GM13977 (cell line): Measurements from ENCODE around the gene SMCO3.
A peak's percentile ranks its signal among the peaks of the same experiment; 100 is the strongest.

Source experiments
- DNase-seq: peaks from one replicate; pipeline ENCODE4 v3.0.0; 2012; ENCODE audit warnings: low spot score
- CTCF ChIP-seq: IDR thresholded peaks from 2 replicates; pipeline ENCODE4 v1.5.1; 2012; ENCODE audit warnings: mild to moderate bottlenecking, control low read depth; ENCODE audit not compliant: insufficient read depth; ENCODE audit errors: extremely low read depth, missing control alignments
- in situ Hi-C: fragments of 300-500 bp; cut with MboI; formaldehyde crosslinking; loops from one replicate; pipeline ENCODE4 v1.12.0; 2022; ENCODE audit warnings: low sequenced_read_pairs, low pct_unique_long_range_greater_than_20kb, mixed read lengths, inconsistent platforms; ENCODE audit not compliant: unreplicated experiment

The SMCO3 gene

GRCh38 chr12:14780859-14781258 is 33.1 kb downstream of the SMCO3 start:
- no peak for TF ChIP-seq CTCF
- no peak for DNase-seq
- in situ Hi-C loops, result no loop called here

GRCh38 chr12:14779834-14780233 is 34.1 kb downstream of the SMCO3 start:
- in situ Hi-C loops, result no loop called here
- no peak for TF ChIP-seq CTCF
- DNase-seq, result no peak

GRCh38 chr12:14777271-14777670 is 36.7 kb downstream of the SMCO3 start:
- no peak for TF ChIP-seq CTCF
- DNase-seq, result no peak
- in situ Hi-C loops, result no loop called here

GRCh38 chr12:14776236-14776961 is 37.6 kb downstream of the SMCO3 start:
- in situ Hi-C loops, result no loop called here
- no peak for DNase-seq
- TF ChIP-seq CTCF, result peak; percentile 35

- TF ChIP-seq CTCF, result no peak
- no peak for DNase-seq
- in situ Hi-C loops, result no loop called here
Measured at GRCh38 chr12:14775636-14775980, 38.4 kb downstream of the SMCO3 start.

- in situ Hi-C loops, result no loop called here
- peak; percentile 10 for TF ChIP-seq CTCF
- DNase-seq, result peak; percentile 26
Measured at GRCh38 chr12:14774906-14775635, 38.9 kb downstream of the SMCO3 start.
